SU-DHL-6 (cell line): ENCODE data around the gene ANKHD1.

Source experiments
- EZH2phosphoT487 ChIP-seq: fragments of 200-600 bp; sonication (generic), shearing (Covaris generic); conservative IDR thresholded peaks from 2 replicates; pipeline ENCODE4 v1.6.1; 2018; ENCODE audit warnings: mild to moderate bottlenecking, antibody characterized with exemption, low read length, moderate library complexity, mixed read lengths
- TF ChIP-seq, protein P1 (sequence below): fragments of 200-600 bp; sonication (generic); IDR thresholded peaks from one replicate; pipeline ENCODE4 v1.5.1; 2017; ENCODE audit warnings: antibody characterized with exemption, mild to moderate bottlenecking, low read length, moderate library complexity; ENCODE audit not compliant: insufficient read depth, poor library complexity, severe bottlenecking

DNA sequence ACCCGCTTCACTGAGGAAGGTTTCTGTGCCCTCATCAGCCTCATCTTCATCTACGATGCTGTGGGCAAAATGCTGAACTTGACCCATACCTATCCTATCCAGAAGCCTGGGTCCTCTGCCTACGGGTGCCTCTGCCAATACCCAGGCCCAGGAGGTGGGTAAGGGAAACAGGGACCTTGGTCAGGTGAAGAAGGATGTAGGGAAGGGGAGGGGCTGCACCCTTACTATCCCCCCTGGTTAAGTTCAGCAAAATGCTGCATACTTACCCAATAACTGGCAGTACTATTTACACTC lies 37.2 kb upstream of the ANKHD1 start:
- TF ChIP-seq, protein P1, sequence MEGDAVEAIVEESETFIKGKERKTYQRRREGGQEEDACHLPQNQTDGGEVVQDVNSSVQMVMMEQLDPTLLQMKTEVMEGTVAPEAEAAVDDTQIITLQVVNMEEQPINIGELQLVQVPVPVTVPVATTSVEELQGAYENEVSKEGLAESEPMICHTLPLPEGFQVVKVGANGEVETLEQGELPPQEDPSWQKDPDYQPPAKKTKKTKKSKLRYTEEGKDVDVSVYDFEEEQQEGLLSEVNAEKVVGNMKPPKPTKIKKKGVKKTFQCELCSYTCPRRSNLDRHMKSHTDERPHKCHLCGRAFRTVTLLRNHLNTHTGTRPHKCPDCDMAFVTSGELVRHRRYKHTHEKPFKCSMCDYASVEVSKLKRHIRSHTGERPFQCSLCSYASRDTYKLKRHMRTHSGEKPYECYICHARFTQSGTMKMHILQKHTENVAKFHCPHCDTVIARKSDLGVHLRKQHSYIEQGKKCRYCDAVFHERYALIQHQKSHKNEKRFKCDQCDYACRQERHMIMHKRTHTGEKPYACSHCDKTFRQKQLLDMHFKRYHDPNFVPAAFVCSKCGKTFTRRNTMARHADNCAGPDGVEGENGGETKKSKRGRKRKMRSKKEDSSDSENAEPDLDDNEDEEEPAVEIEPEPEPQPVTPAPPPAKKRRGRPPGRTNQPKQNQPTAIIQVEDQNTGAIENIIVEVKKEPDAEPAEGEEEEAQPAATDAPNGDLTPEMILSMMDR = no peak
- no peak for TF ChIP-seq EZH2phosphoT487
